H9 (cell line): ENCODE measurements around the gene TPD52L1. TPM values are rescaled to one million over a fixed set of nuclear protein-coding genes. Genes with fewer than 3 reads are reported as not detected.

Experiments
- DNase-seq: peaks from one replicate; pipeline ENCODE4 v3.0.0-alpha.2; 2017
- H2AFZ ChIP-seq: one replicate; pipeline ENCODE4 v1.6.1; 2013; ENCODE audit warnings: mild to moderate bottlenecking, low read length, control low read depth, moderate library complexity
- H2AK5ac ChIP-seq: 2 replicates; pipeline ENCODE4 v1.6.1; 2013; ENCODE audit warnings: low read length, control low read depth, mixed read lengths; ENCODE audit not compliant: insufficient read length
- H2BK120ac ChIP-seq: one replicate; pipeline ENCODE4 v1.6.1; 2013; ENCODE audit warnings: low read depth, mild to moderate bottlenecking, low read length, control low read depth, inconsistent platforms; ENCODE audit not compliant: poor library complexity, severe bottlenecking
- H2BK12ac ChIP-seq: 2 replicates; pipeline ENCODE4 v1.6.1; 2013; ENCODE audit warnings: low read length, control low read depth, mixed read lengths, low read depth; ENCODE audit not compliant: insufficient read length
- H2BK15ac ChIP-seq: 2 replicates; pipeline ENCODE4 v1.6.1; 2013; ENCODE audit warnings: low read depth, low read length, control low read depth
- H2BK20ac ChIP-seq: one replicate; pipeline ENCODE4 v1.6.1; 2013; ENCODE audit warnings: low read depth, mild to moderate bottlenecking, low read length, control low read depth, inconsistent platforms; ENCODE audit not compliant: poor library complexity, severe bottlenecking
- H2BK5ac ChIP-seq: 2 replicates; pipeline ENCODE4 v1.6.1; 2013; ENCODE audit warnings: low read length, control low read depth, mixed read lengths; ENCODE audit not compliant: insufficient read length
- H3K14ac ChIP-seq: 2 replicates; pipeline ENCODE4 v1.6.1; 2013; ENCODE audit warnings: low read length, control low read depth; ENCODE audit not compliant: insufficient read depth
- H3K18ac ChIP-seq: 2 replicates; pipeline ENCODE4 v1.6.1; 2013; ENCODE audit warnings: low read depth, mild to moderate bottlenecking, mixed read lengths, low read length, control low read depth; ENCODE audit not compliant: insufficient read length
- H3K23ac ChIP-seq: 2 replicates; pipeline ENCODE4 v1.6.1; 2013; ENCODE audit warnings: low read length, control low read depth, mixed read lengths, low read depth; ENCODE audit not compliant: insufficient read length
- H3K23me2 ChIP-seq: 2 replicates; pipeline ENCODE4 v1.6.1; 2013; ENCODE audit warnings: low read depth, mild to moderate bottlenecking, mixed read lengths, low read length, control low read depth; ENCODE audit not compliant: insufficient read length, poor library complexity, severe bottlenecking
- H3K27ac ChIP-seq: 2 replicates; pipeline ENCODE4 v1.5.1; 2013; ENCODE audit warnings: low read length, control low read depth, mixed read lengths, low read depth; ENCODE audit not compliant: insufficient read length
- H3K27me3 ChIP-seq: 2 replicates; pipeline ENCODE4 v1.6.1; 2013; ENCODE audit warnings: low read length, control low read depth, inconsistent platforms; ENCODE audit not compliant: insufficient read depth
- H3K4ac ChIP-seq: 2 replicates; pipeline ENCODE4 v1.6.1; 2013; ENCODE audit warnings: low read depth, mild to moderate bottlenecking, control low read depth, inconsistent platforms, low read length, moderate library complexity
- H3K4me1 ChIP-seq: 2 replicates; pipeline ENCODE4 v1.6.1; 2013; ENCODE audit warnings: low read length, control low read depth, inconsistent platforms; ENCODE audit not compliant: insufficient read depth
- H3K4me2 ChIP-seq: 2 replicates; pipeline ENCODE4 v1.6.1; 2013; ENCODE audit warnings: low read length, control low read depth, mixed read lengths; ENCODE audit not compliant: insufficient read length, insufficient read depth
- H3K56ac ChIP-seq: 2 replicates; pipeline ENCODE4 v1.6.1; 2013; ENCODE audit warnings: low read depth, mild to moderate bottlenecking, mixed read lengths, low read length, control low read depth; ENCODE audit not compliant: insufficient read length
- H3K79me1 ChIP-seq: 2 replicates; pipeline ENCODE4 v1.6.1; 2013; ENCODE audit warnings: low read depth, mild to moderate bottlenecking, moderate library complexity, low read length, control low read depth, inconsistent platforms; ENCODE audit not compliant: insufficient read depth, poor library complexity, severe bottlenecking
- H3K79me2 ChIP-seq: 2 replicates; pipeline ENCODE4 v1.6.1; 2013; ENCODE audit warnings: low read length, control low read depth, inconsistent platforms; ENCODE audit not compliant: insufficient read depth
- H3K9ac ChIP-seq: 2 replicates; pipeline ENCODE4 v1.6.1; 2013; ENCODE audit warnings: low read length, control low read depth, mixed read lengths; ENCODE audit not compliant: insufficient read length; ENCODE audit errors: extremely low read depth
- H3K9me3 ChIP-seq: one replicate; pipeline ENCODE4 v1.6.1; 2013; ENCODE audit warnings: low read depth, low read length, inconsistent platforms; ENCODE audit not compliant: control insufficient read depth
- H3T11ph ChIP-seq: one replicate; pipeline ENCODE4 v1.6.1; 2013; ENCODE audit warnings: mild to moderate bottlenecking, low read length, control low read depth, inconsistent platforms
- H4K20me1 ChIP-seq: one replicate; pipeline ENCODE4 v1.6.1; 2013; ENCODE audit not compliant: control insufficient read depth, insufficient read length, insufficient read depth
- H4K5ac ChIP-seq: 2 replicates; pipeline ENCODE4 v1.6.1; 2013; ENCODE audit warnings: low read depth, mild to moderate bottlenecking, mixed read lengths, low read length, control low read depth; ENCODE audit not compliant: insufficient read length
- H4K8ac ChIP-seq: replicated peaks from 2 replicates; pipeline ENCODE4 v1.6.1; 2013; ENCODE audit warnings: low read length, control low read depth, mixed read lengths, low read depth; ENCODE audit not compliant: insufficient read length
- H4K91ac ChIP-seq: 2 replicates; pipeline ENCODE4 v1.6.1; 2013; ENCODE audit warnings: low read depth, mild to moderate bottlenecking, moderate library complexity, mixed read lengths, low read length, control low read depth; ENCODE audit not compliant: insufficient read length
- H3K27ac Mint-ChIP-seq, 3 experiments: 2 replicates in 2 of 3; 3 replicates in 1 of 3; pipeline ENCODE4 v1.8.0; 2020 to 2021; ENCODE audit warnings: mixed read lengths in 3 of 3, mild to moderate bottlenecking in 1 of 3, moderate library complexity in 1 of 3
- H3K27me3 Mint-ChIP-seq: 2 replicates; pipeline ENCODE4 v1.8.0; 2021; ENCODE audit warnings: low read depth, mild to moderate bottlenecking, moderate library complexity, mixed read lengths
- H3K36me3 Mint-ChIP-seq, 3 experiments: 2 replicates in 2 of 3; 3 replicates in 1 of 3; pipeline ENCODE4 v1.8.0; 2020 to 2021; ENCODE audit warnings: low read depth in 3 of 3, mixed read lengths in 3 of 3; ENCODE audit not compliant: insufficient read depth in 1 of 3
- H3K4me1 Mint-ChIP-seq, 2 experiments: 2 replicates each; pipeline ENCODE4 v1.8.0; 2020; ENCODE audit warnings: mixed read lengths in 2 of 2
- H3K4me3 Mint-ChIP-seq, 2 experiments: 2 replicates in 1 of 2; 3 replicates in 1 of 2; pipeline ENCODE4 v1.8.0; 2020 to 2021; ENCODE audit warnings: mild to moderate bottlenecking in 2 of 2, mixed read lengths in 2 of 2, moderate library complexity in 1 of 2
- H3K9me3 Mint-ChIP-seq, 2 experiments: 2 replicates in 1 of 2; 3 replicates in 1 of 2; pipeline ENCODE4 v1.8.0; 2020; ENCODE audit warnings: mild to moderate bottlenecking in 2 of 2, mixed read lengths in 2 of 2, moderate library complexity in 1 of 2
- CTCF ChIP-seq: fragments of 200-600 bp; sonication (generic); conservative IDR thresholded peaks from 3 replicates; pipeline ENCODE4 v1.8.0; 2021; ENCODE audit warnings: antibody characterized with exemption, mild to moderate bottlenecking
- WGBS: extraction: QIAGEN DNeasy Blood & Tissue Kit; methylation state at CpG from one replicate; pipeline ENCODE4 v1.1.7; 2013; ENCODE audit warnings: missing lambda C conversion rate, low lambda C conversion rate, mixed read lengths; ENCODE audit not compliant: insufficient read length; ENCODE audit errors: extremely low coverage; 5-methylcytosine and 5-hydroxymethylcytosine counted together
- total RNA-seq: library from RNA; stranded (reverse); gene quantifications from 2 replicates; pipeline ENCODE4 v1.2.1, GENCODE V29; 2021

The TPD52L1 gene
- total RNA-seq, 1 experiment from 2014 or later: 6.6 TPM

- Histone ChIP-seq H2BK120ac (no peak overlapping the region), H2BK12ac (no peak overlapping the region), H3K27ac (no peak overlapping the region), H3K56ac (no peak overlapping the region), H3K79me2 (no peaks in the 10 kb centered on the region), H3K9me3 (no peaks in the 10 kb centered on the region), H3K4me2 (peak overlapping the region; percentile 94), H2AK5ac (no peak overlapping the region), H3K4me1 (0 out of 2 replicates have a peak, but pooled peaks cover 2% of the 10 kb centered on the region), H4K91ac (no peak overlapping the region), H4K5ac (no peak overlapping the region), H3K9ac (peak overlapping the region; percentile 90), H2BK20ac (no peak overlapping the region), H3K14ac (peak overlapping the region; percentile 97), H3K79me1 (no peaks in the 10 kb centered on the region), H3T11ph (no peak overlapping the region), H3K23ac (no peak overlapping the region), H4K8ac (no peak overlapping the region), H2BK15ac (no peak overlapping the region), H3K18ac (peak overlapping the region; percentile 87), H3K23me2 (peaks cover 11% of the 10 kb centered on the region), H2AFZ (peak overlapping the region; percentile 73), H3K27me3 (no peaks in the 10 kb centered on the region), H2BK5ac (no peak overlapping the region), H4K20me1 (no peaks in the 10 kb centered on the region), H3K4ac (peak overlapping the region; percentile 62; the same call in 1 of the 2 replicates)
- peaks cover 16% of the 10 kb centered on the region in 2 experiments for H3K4me1 Mint-ChIP-seq
- no peak for DNase-seq
- WGBS: no CpG with 5 or more reads among the region's 11 CpGs
- peaks cover 13% of the 10 kb centered on the region for H3K27me3 Mint-ChIP-seq
- TF ChIP-seq CTCF: no peak
- peaks cover 0 to 4% of the 10 kb centered on the region in 2 experiments; a peak in 2 of 5 replicates for H3K9me3 Mint-ChIP-seq
- peaks cover 26 to 48% (median 41%) of the 10 kb centered on the region in 3 experiments; a peak in 6 of 7 replicates for H3K36me3 Mint-ChIP-seq
- H3K4me3 Mint-ChIP-seq: peak overlapping the region; percentile 78 to 92
- peak overlapping the region; percentile 11 to 93 (median 88); a peak in 5 of 7 replicates for H3K27ac Mint-ChIP-seq
Observed at GRCh38 chr6:125300992-125301434, 147.4 kb downstream of the TPD52L1 start.
